DMS53 treated with DMSO at 0.1 percent for 48 hours (cell line): ENCODE data around the gene ERRFI1.

Experiments used
- DNase-seq: peaks from one replicate; lab custom pipeline; 2025; ENCODE audit not compliant: unreplicated experiment; lab: John Stamatoyannopoulos, UW

The ERRFI1 gene

GRCh38 chr1:8019229-8019620, 6.9 kb downstream of the ERRFI1 start:
- DNase-seq: no peak

GRCh38 chr1:8018492-8019228, 7.4 kb downstream of the ERRFI1 start:
- no peak for DNase-seq

GRCh38 chr1:8017495-8018197, 8.5 kb downstream of the ERRFI1 start:
- no peak for DNase-seq

GRCh38 chr1:8016895-8017241, 9.2 kb downstream of the ERRFI1 start:
- DNase-seq: no peak

- DNase-seq: no peak
Observed at GRCh38 chr1:8016210-8016894, 9.8 kb downstream of the ERRFI1 start.

- DNase-seq: no peak
Observed at GRCh38 chr1:8015809-8016165, 10.3 kb downstream of the ERRFI1 start.

- DNase-seq: peak; percentile 56
Observed at GRCh38 chr1:8015036-8015808, 10.9 kb downstream of the ERRFI1 start.

GRCh38 chr1:8014381-8014988, 11.6 kb downstream of the ERRFI1 start:
- DNase-seq: no peak

GRCh38 chr1:8013800-8014199, 12.3 kb downstream of the ERRFI1 start:
- DNase-seq: no peak

GRCh38 chr1:8013399-8013798, 12.7 kb downstream of the ERRFI1 start:
- no peak for DNase-seq

GRCh38 chr1:8012955-8013354, 13.2 kb downstream of the ERRFI1 start:
- DNase-seq: no peak

- no peak for DNase-seq
Observed at GRCh38 chr1:8011923-8012858, 13.9 kb downstream of the ERRFI1 start.

- DNase-seq: no peak
Observed at GRCh38 chr1:8011016-8011415, 15.1 kb downstream of the ERRFI1 start.

- DNase-seq: no peak
Observed at GRCh38 chr1:8010080-8010664, 15.9 kb downstream of the ERRFI1 start.

GRCh38 chr1:8009043-8010002, 16.8 kb downstream of the ERRFI1 start:
- no peak for DNase-seq

GRCh38 chr1:8006037-8006963, 19.8 kb downstream of the ERRFI1 start:
- DNase-seq: peak; percentile 84

GRCh38 chr1:8004803-8005573, 21.1 kb downstream of the ERRFI1 start:
- DNase-seq: no peak
